Kidney (tissue), 14 donors: ENCODE measurements around the gene MAP7. TPM values are rescaled to one million over a fixed set of nuclear protein-coding genes. Genes with fewer than 3 reads are reported as not detected.
"Not testable (repeated sequence)": the region's sequence is repeated elsewhere in the genome, so short reads cannot be mapped to it uniquely, and the experiment has no call there.

Experiments used
- DNase-seq, 5 donors: peaks; one replicate each; pipeline ENCODE4 v3.0.0-alpha.2; 2013 to 2020
- FAIRE-seq: peaks from 2 replicates; lab custom pipeline; 2012; peaks lifted over from hg19 to GRCh38; lab: Jason Lieb, UNC
- H3K27ac ChIP-seq, 2 donors: one replicate each; pipeline ENCODE4 v1.7.0; 2013; ENCODE audit warnings: low read depth in 2 of 2, low read length in 2 of 2, inconsistent platforms in 1 of 2
- H3K27me3 ChIP-seq: one replicate; pipeline ENCODE4 v1.7.1; 2013; ENCODE audit warnings: low read length, inconsistent platforms; ENCODE audit not compliant: control insufficient read depth, insufficient read depth
- H3K36me3 ChIP-seq, 3 donors: one replicate each; pipeline versions ENCODE4 v1.7.0 to v1.7.1; 2013; ENCODE audit warnings: low read length in 3 of 3, control low read depth in 1 of 3, inconsistent platforms in 1 of 3; ENCODE audit not compliant: insufficient read depth in 3 of 3, control insufficient read depth in 2 of 3
- H3K4me1 ChIP-seq, 3 donors: one replicate each; pipeline versions ENCODE4 v1.7.0 to v1.7.1; 2013; ENCODE audit warnings: low read length in 3 of 3, inconsistent platforms in 1 of 3, low read depth in 1 of 3; ENCODE audit not compliant: control insufficient read depth in 2 of 3, insufficient read depth in 2 of 3
- H3K4me3 ChIP-seq, 3 donors: one replicate each; pipeline versions ENCODE4 v1.7.0 to v1.8.1; 2013; ENCODE audit warnings: low read length in 3 of 3, control low read depth in 1 of 3, inconsistent platforms in 1 of 3
- H3K9ac ChIP-seq, 3 donors: one replicate each; pipeline versions ENCODE4 v1.7.0 to v1.7.1; 2013; ENCODE audit warnings: low read length in 3 of 3, control low read depth in 1 of 3, inconsistent platforms in 1 of 3
- H3K9me3 ChIP-seq, 3 donors: one replicate each; pipeline versions ENCODE4 v1.7.0 to v1.7.1; 2013; ENCODE audit warnings: low read length in 3 of 3, control low read depth in 1 of 3, inconsistent platforms in 1 of 3; ENCODE audit not compliant: control insufficient read depth in 2 of 3, insufficient read depth in 1 of 3
- CTCF ChIP-seq: IDR thresholded peaks from 3 replicates; pipeline ENCODE4 v1.5.1; 2012; ENCODE audit warnings: mild to moderate bottlenecking, moderate library complexity, borderline replicate concordance; ENCODE audit not compliant: insufficient read depth; ENCODE audit errors: extremely low read depth
- intact Hi-C: fragments of 100-400 bp; cut with DNase I; formaldehyde crosslinking; loops from one replicate; pipeline ENCODE4 v1.11.1; 2022
- polyA plus RNA-seq: library from polyadenylated mRNA; stranded (reverse); fragments of 350-450 nt; fragmentation: Illumina TruSeq; extraction: RNeasy Lipid Tissue Mini Kit (QIAGEN cat#74804); gene quantifications from one replicate; pipeline ENCODE4 v1.2.3, GENCODE V29; 2014; ENCODE audit warnings: low read depth, low replicate concordance; ENCODE audit not compliant: insufficient read depth
- total RNA-seq: library from RNA; stranded (reverse); fragmentation: NEBNext Ultra II Directional; extraction: Animal tissue kit (Norgen Biotek cat#: 25700); gene quantifications from one replicate; pipeline ENCODE4 v1.2.1, GENCODE V29; 2021
- donor health status: control.
- donor health status: control.
- donor health status: control.
- donor health status: control.
- donor health status: control.
- donor health status: DM: yes; HTN: yes; CAD: no.
- donor health status: Normal renal cell carcinoma (clear cell type).

Gene MAP7
- total and polyA plus RNA-seq, 2 donors from 2014 or later = 16.0 to 40.0 TPM

DNA sequence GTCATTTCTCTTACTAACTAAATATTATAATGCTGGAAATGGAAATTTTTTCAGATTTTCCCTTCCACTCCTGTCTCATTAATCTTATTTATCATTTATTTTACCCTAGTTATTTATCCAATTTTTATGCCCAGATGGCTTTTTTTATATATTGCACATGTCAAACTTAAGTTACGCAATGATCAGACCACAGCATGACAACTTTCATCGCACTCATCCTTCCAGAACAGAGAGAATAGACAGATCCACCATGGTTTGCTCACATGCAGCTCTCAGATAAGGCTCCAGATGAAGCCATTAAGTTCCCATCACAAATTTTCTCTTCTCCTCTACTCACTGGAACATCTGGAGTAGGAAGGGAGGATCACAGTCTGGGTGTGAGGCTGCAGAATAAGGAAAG lies 48.7 kb downstream of the MAP7 start:
- H3K9me3 ChIP-seq = no peaks in the 10 kb centered on the region
- no peak for TF ChIP-seq CTCF
- no peak overlapping the region for H3K4me3 ChIP-seq
- no peak for DNase-seq
- H3K27ac ChIP-seq = no peak overlapping the region
- H3K4me1 ChIP-seq = peaks cover 0 to 7% (median 0%) of the 10 kb centered on the region in 3 donors
- H3K36me3 ChIP-seq = no peaks in the 10 kb centered on the region
- FAIRE-seq = no peak
- intact Hi-C loops = no loop called here
- no peak overlapping the region for H3K9ac ChIP-seq
- H3K27me3 ChIP-seq = no peaks in the 10 kb centered on the region

GRCh38 chr6:136501096-136501495 lies 49.1 kb downstream of the MAP7 start:
- no peak overlapping the region for H3K27ac ChIP-seq

GRCh38 chr6:136500414-136500813 lies 49.8 kb downstream of the MAP7 start:
- H3K9ac ChIP-seq = no peak overlapping the region
- H3K27me3 ChIP-seq = no peaks in the 10 kb centered on the region
- no peaks in the 10 kb centered on the region for H3K9me3 ChIP-seq
- H3K4me3 ChIP-seq = no peak overlapping the region
- DNase-seq = no peak
- intact Hi-C loops = no loop called here
- no peak overlapping the region for H3K27ac ChIP-seq
- TF ChIP-seq CTCF = no peak
- H3K4me1 ChIP-seq = peaks cover 0 to 7% (median 0%) of the 10 kb centered on the region in 3 donors
- FAIRE-seq = no peak
- H3K36me3 ChIP-seq = no peaks in the 10 kb centered on the region

More at GRCh38 chr6:136501096-136501495, 49.1 kb downstream of the MAP7 start:
- H3K27me3 ChIP-seq = no peaks in the 10 kb centered on the region
- no peak for TF ChIP-seq CTCF
- H3K9ac ChIP-seq = no peak overlapping the region
- intact Hi-C loops = no loop called here
- H3K4me1 ChIP-seq = peaks cover 0 to 7% (median 0%) of the 10 kb centered on the region in 3 donors
- no peak overlapping the region for H3K4me3 ChIP-seq
- no peak for FAIRE-seq
- no peaks in the 10 kb centered on the region for H3K9me3 ChIP-seq
- no peak for DNase-seq
- H3K36me3 ChIP-seq = no peaks in the 10 kb centered on the region

DNA sequence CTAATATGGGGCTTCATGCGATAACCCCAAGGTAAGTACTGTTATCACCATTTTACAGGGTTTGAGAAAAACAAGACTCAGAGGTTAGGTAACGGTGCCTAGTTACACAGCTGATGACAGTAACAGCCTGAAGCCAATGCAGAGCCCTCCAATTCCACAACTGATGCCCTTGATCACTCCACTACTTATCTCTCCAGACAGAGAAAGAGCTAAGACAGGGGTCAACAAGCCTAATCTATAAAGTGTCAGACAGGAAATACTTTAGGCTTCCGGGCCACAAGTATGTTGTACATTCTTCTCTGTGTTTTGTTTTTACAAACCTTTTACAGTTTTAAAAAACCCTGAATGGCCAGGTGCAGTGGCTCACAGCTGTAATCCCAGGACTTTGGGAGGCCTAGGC lies 50.9 kb downstream of the MAP7 start:
- no peaks in the 10 kb centered on the region for H3K36me3 ChIP-seq
- H3K9me3 ChIP-seq = no peaks in the 10 kb centered on the region
- TF ChIP-seq CTCF = no peak
- H3K4me3 ChIP-seq = no peak overlapping the region
- H3K27me3 ChIP-seq = no peaks in the 10 kb centered on the region
- no peak overlapping the region for H3K9ac ChIP-seq
- intact Hi-C loops = no loop called here
- FAIRE-seq = no peak
- no peak for DNase-seq
- no peak overlapping the region for H3K27ac ChIP-seq
- H3K4me1 ChIP-seq = peaks cover 0 to 7% (median 0%) of the 10 kb centered on the region in 3 donors

- H3K9ac ChIP-seq, H3K36me3 ChIP-seq: not testable (repeated sequence)
Observed at GRCh38 chr6:136496449-136496848, 53.8 kb downstream of the MAP7 start.

More at GRCh38 chr6:136496449-136496848, 53.8 kb downstream of the MAP7 start:
- intact Hi-C loops, H3K9me3 ChIP-seq, H3K27ac ChIP-seq, DNase-seq, H3K4me1 ChIP-seq, H3K27me3 ChIP-seq, H3K4me3 ChIP-seq, FAIRE-seq: not testable (repeated sequence)
